Stimulated activated naive CD8-positive, alpha-beta T cell treated with anti-CD3 and anti-CD28 coated beads, Interleukin-15, Interleukin-2, amounts not matched to agents 100 ng/mL and 50 ng/mL, for 24 hours (primary cell): Measurements from ENCODE around the gene COX6A2.

Experiments used
- H3K27ac Mint-ChIP-seq: one replicate; pipeline ENCODE4 v1.8.0; 2021; ENCODE audit warnings: mild to moderate bottlenecking, mixed read lengths
- H3K27me3 Mint-ChIP-seq: one replicate; pipeline ENCODE4 v1.8.0; 2021; ENCODE audit warnings: mixed read lengths
- H3K36me3 Mint-ChIP-seq: one replicate; pipeline ENCODE4 v1.8.0; 2021; ENCODE audit warnings: low read depth, mixed read lengths
- H3K4me1 Mint-ChIP-seq: one replicate; pipeline ENCODE4 v1.8.0; 2021; ENCODE audit warnings: low read depth, mixed read lengths
- H3K4me3 Mint-ChIP-seq: one replicate; pipeline ENCODE4 v1.8.0; 2021; ENCODE audit warnings: mild to moderate bottlenecking, mixed read lengths
- H3K9me3 Mint-ChIP-seq: one replicate; pipeline ENCODE4 v1.8.0; 2021; ENCODE audit warnings: mixed read lengths

Gene COX6A2

DNA sequence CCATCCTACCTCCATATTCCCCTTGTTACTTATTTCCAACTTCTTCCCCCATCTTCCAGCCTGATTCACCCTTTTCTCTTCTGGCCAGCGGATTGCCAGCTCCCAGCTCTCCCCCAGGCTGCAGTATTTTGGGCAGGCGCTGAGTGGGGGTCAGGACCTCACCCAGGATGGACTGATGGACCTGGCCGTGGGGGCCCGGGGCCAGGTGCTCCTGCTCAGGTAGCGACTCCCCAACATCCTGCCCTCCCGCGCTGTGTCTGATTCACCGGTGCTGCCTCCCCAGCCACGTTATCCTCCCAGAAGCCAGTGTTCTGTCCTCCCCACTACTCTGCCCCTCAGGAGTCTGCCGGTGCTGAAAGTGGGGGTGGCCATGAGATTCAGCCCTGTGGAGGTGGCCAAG is 15.4 kb downstream of the COX6A2 start:
- H3K4me3 Mint-ChIP-seq: no peak overlapping the region
- H3K4me1 Mint-ChIP-seq: peaks cover 11% of the 10 kb centered on the region
- H3K27ac Mint-ChIP-seq: no peak overlapping the region
- no peaks in the 10 kb centered on the region for H3K36me3 Mint-ChIP-seq
- peaks cover 11% of the 10 kb centered on the region for H3K27me3 Mint-ChIP-seq
- H3K9me3 Mint-ChIP-seq: no peaks in the 10 kb centered on the region

DNA sequence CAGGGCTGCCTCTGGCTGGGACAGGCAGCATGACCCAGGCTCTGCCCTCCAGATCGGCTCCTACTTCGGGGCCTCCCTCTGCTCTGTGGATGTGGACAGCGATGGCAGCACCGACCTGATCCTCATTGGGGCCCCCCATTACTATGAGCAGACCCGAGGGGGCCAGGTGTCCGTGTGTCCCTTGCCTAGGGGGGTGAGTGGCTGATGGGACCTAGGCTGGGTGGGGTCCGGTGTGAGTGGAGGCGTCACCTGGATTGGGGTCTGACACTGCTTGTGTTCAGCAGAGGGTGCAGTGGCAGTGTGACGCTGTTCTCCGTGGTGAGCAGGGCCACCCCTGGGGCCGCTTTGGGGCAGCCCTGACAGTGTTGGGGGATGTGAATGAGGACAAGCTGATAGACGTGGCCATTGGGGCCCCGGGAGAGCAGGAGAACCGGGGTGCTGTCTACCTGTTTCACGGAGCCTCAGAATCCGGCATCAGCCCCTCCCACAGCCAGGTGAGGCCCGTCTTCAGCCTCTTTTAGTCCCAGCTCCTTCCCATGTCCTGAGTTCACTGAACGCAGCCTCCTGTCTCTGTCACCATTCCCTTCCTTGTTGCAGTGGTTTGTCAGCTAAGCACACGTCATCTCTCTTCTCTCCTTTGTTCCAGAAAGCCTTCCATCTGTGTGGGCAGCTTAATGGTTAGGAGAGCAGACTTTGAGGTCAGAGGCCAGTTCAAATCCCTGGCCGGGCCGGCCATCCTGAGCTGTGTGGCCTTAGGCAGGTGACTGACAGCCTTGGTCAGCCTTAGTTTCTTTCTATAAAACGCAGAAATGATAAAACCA is 16.9 kb downstream of the COX6A2 start:
- Mint-ChIP-seq H3K4me1 (peaks cover 11% of the 10 kb centered on the region), H3K4me3 (no peak overlapping the region), H3K27me3 (peaks cover 8% of the 10 kb centered on the region), H3K36me3 (no peaks in the 10 kb centered on the region), H3K9me3 (no peaks in the 10 kb centered on the region), H3K27ac (no peak overlapping the region)

DNA sequence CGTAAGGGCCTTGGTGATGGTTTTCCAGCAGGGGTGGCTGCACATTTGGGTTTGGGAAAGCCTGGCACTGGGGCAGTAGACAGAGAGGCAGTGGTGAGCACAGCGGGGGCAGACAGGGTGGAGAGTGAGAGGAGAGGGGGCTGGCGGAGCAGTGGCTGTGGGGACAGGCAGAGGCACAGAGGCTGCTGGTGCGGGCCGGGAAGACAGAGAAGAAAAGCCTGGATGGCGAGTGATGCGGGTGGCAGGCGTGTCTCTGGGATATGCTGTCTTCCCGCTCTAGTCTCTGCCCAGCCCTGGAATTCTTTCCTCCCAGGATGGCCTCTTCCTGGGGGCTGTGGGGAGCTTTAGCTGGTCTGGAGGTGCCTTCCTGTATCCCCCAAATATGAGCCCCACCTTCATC is 18.1 kb downstream of the COX6A2 start:
- no peak overlapping the region for H3K27ac Mint-ChIP-seq
- no peaks in the 10 kb centered on the region for H3K9me3 Mint-ChIP-seq
- no peak overlapping the region for H3K4me3 Mint-ChIP-seq
- H3K27me3 Mint-ChIP-seq: peaks cover 1% of the 10 kb centered on the region
- H3K36me3 Mint-ChIP-seq: no peaks in the 10 kb centered on the region
- peaks cover 3% of the 10 kb centered on the region for H3K4me1 Mint-ChIP-seq

DNA sequence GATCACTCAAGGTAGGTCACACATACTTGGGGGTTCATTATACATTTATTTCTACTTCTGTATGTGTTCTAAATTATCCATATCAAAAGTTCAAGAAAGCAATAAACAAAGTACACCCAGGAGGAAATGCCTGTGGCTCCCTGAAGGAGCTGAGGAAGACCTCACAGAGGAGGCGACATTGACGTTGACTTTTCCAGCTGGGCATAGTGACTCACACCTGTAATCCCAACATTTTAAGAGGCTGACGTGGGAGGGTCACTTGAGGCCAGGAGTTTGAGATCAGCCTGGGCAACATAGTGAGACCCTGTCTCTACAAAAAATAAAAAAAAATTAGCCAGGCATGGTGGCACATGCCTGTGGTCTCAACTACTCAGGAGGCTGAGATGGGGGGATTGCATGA is 18.7 kb downstream of the COX6A2 start:
- Mint-ChIP-seq H3K9me3 (no peaks in the 10 kb centered on the region), H3K4me3 (no peak overlapping the region), H3K4me1 (no peaks in the 10 kb centered on the region), H3K27me3 (no peaks in the 10 kb centered on the region), H3K27ac (no peak overlapping the region), H3K36me3 (no peaks in the 10 kb centered on the region)

DNA sequence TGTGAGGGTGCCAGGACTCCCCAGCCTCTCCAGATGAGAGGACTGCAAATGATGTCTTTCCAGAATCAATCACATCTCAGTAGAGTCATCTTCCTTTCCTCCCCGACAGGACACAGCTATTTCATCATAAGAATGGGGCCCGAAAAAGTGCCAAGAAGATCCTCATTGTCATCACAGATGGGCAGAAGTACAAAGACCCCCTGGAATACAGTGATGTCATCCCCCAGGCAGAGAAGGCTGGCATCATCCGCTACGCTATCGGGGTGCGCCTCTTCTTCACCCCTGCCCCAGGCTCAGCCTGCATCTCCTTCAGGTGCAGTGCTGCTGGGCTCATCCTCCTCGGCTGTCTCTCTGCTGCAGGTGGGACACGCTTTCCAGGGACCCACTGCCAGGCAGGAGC is 20.8 kb downstream of the COX6A2 start:
- Mint-ChIP-seq H3K27ac (no peak overlapping the region), H3K27me3 (no peaks in the 10 kb centered on the region), H3K4me3 (no peak overlapping the region), H3K36me3 (no peaks in the 10 kb centered on the region), H3K4me1 (peaks cover 7% of the 10 kb centered on the region), H3K9me3 (no peaks in the 10 kb centered on the region)

DNA sequence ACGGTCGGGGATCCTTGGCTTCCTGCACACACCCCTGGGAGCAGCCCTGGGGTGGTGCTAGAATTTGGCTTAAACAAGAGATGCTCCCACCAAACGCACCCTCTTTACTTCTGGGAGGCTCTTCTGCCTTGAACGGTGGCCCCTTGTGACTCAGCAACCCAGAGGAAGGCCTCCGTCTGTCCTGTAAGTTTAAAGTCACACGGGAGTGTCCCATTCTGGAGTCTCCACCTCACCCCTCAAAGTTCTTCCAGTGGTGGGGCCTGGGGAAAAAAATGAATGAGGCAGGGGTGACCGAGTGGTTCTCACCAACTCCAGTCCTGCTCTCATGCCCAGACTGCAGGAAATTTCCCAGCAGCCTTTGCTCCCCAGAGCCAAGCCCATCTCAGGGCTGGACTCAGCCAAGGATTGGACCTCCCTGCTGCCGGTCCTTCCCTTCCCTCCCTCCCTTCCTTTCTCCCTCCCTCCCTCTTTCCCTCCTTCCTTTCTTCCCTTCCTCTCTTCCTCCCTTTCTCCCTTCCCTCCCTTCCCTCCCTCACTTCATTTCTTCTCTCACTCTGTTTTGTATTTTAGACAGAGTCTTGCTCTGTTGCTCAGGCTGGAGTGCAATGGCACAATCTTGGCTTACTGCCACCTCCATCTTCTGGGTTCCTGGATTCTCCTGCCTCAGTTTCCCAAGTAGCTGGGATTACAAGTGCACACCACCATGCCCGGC is 23.7 kb downstream of the COX6A2 start:
- H3K4me1 Mint-ChIP-seq: peaks cover 15% of the 10 kb centered on the region
- no peak overlapping the region for H3K27ac Mint-ChIP-seq
- H3K4me3 Mint-ChIP-seq: no peak overlapping the region
- peaks cover 4% of the 10 kb centered on the region for H3K9me3 Mint-ChIP-seq
- no peaks in the 10 kb centered on the region for H3K27me3 Mint-ChIP-seq
- H3K36me3 Mint-ChIP-seq: no peaks in the 10 kb centered on the region

DNA sequence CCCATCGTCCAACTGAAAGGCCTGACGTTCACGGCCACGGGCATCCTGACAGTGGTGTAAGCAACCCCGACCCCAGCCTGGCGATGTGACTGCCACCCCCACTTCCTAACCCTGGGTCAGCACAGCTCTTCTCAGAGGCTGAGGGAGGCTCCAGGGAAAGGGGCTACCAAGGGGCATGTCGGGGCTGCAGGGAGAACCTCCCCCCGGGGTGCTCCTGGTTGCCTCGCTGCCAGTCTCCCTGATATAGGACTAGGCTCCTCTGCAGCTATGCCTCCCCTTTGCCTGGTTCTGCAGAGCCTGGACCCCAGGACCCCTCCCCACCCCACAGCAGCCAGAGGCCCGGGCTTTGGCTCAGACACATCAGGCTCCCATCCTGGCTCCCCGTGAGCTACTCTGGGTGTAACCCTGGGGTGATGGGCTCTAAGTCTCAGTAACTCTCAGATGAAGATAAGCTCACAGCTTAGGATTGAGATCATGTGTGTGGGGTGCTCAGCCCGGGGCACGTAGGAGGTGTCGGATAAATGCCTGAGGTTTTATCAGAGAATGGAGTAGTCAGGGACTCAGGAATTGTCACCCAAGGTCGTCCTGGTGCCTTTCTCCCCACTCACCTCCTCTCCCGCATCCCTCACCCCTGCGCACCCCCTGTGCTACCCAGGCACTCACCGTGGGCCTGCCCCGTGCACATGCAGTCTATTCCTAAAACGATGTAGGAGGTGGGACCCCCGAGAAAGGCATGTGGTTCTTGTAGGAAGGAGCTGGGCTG is 24.4 kb downstream of the COX6A2 start:
- no peaks in the 10 kb centered on the region for H3K27me3 Mint-ChIP-seq
- no peak overlapping the region for H3K27ac Mint-ChIP-seq
- no peak overlapping the region for H3K4me3 Mint-ChIP-seq
- H3K4me1 Mint-ChIP-seq: peaks cover 19% of the 10 kb centered on the region
- H3K36me3 Mint-ChIP-seq: no peaks in the 10 kb centered on the region
- H3K9me3 Mint-ChIP-seq: peaks cover 4% of the 10 kb centered on the region

DNA sequence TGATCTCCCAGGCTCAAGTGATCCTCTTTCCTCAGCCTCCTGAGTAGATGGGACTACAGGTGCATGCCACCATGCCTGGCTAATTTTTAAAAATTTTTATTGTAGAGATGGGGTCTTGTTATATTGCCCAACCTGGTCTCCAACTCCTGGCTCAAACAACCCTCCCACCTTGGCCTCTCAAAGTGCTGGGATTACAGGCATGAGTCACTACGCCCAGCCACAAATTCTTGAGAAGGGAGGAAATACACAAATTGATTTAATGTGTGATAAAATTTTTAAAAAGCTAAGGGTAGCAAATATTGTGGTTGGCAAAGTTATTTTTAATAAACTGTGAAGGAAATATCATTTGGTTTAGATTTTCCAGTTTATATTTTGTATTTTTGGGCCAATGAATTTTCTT is 25.5 kb downstream of the COX6A2 start:
- no peak overlapping the region for H3K27ac Mint-ChIP-seq
- no peak overlapping the region for H3K4me3 Mint-ChIP-seq
- peaks cover 19% of the 10 kb centered on the region for H3K4me1 Mint-ChIP-seq
- H3K27me3 Mint-ChIP-seq: no peaks in the 10 kb centered on the region
- peaks cover 4% of the 10 kb centered on the region for H3K9me3 Mint-ChIP-seq
- no peaks in the 10 kb centered on the region for H3K36me3 Mint-ChIP-seq

DNA sequence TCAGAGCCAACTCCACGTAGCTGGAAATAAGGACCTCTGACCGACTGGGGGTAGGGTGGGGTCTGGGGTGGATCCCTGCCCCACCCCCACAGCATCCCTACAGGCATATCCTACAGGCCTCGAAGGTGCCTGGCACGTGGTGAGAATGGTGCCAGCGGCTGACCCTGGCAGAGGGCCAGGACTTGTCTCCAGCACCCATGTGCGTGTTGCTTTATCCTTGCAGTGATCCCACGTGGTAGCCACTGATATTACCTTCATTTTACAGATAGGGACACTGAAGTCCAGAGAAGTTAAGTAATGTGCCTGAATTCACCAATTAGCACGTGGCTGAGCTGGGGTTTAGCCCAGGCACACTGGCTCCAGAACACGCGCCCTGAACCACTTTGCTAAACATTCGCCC is 26.7 kb downstream of the COX6A2 start:
- no peaks in the 10 kb centered on the region for H3K27me3 Mint-ChIP-seq
- H3K36me3 Mint-ChIP-seq: no peaks in the 10 kb centered on the region
- H3K9me3 Mint-ChIP-seq: peaks cover 4% of the 10 kb centered on the region
- peaks cover 19% of the 10 kb centered on the region for H3K4me1 Mint-ChIP-seq
- no peak overlapping the region for H3K4me3 Mint-ChIP-seq
- H3K27ac Mint-ChIP-seq: no peak overlapping the region

DNA sequence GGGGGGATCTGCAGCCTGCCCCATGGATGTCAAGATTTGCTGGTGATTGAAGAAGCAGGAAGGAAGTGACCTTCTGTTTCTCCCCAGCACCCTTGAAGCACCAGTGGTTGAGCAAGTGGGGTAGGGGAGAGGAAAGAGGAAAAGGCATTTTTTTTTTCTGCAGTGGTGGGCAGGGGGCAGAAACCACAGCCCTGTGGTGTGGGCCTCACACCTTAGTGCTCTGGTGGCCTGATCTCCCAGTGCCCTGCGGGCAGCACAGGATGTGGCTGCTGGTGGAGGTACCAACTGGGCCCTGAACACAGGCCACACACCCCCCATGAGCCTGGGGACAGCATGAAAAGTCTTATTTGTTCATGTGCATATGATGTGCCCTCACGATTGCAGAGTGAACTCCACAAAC is 28.0 kb downstream of the COX6A2 start:
- peaks cover 4% of the 10 kb centered on the region for H3K9me3 Mint-ChIP-seq
- H3K4me1 Mint-ChIP-seq: peaks cover 19% of the 10 kb centered on the region
- H3K4me3 Mint-ChIP-seq: no peak overlapping the region
- no peaks in the 10 kb centered on the region for H3K27me3 Mint-ChIP-seq
- no peak overlapping the region for H3K27ac Mint-ChIP-seq
- no peaks in the 10 kb centered on the region for H3K36me3 Mint-ChIP-seq

DNA sequence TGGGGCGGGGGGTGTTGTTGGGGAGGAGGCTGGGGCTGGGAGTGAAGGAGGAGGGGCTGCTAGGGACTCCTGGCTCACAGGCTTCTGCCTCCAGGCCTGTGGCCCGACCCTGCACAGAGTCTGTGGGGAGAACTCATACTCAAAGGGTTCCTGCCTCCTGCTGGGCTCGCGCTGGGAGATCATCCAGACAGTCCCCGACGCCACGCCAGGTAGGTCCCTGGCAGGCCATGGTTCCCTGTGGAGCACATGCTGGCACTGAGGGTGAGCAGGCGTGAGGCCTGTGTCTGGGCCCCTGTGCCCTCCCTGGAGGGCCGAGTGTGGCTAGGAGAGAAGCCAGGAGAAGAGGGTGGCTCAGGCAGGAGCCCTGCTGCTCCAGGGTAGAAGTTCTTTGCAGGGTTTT is 30.5 kb downstream of the COX6A2 start:
- Mint-ChIP-seq H3K9me3 (peaks cover 4% of the 10 kb centered on the region), H3K4me1 (peaks cover 15% of the 10 kb centered on the region), H3K36me3 (no peaks in the 10 kb centered on the region), H3K27me3 (no peaks in the 10 kb centered on the region), H3K27ac (no peak overlapping the region), H3K4me3 (no peak overlapping the region)

DNA sequence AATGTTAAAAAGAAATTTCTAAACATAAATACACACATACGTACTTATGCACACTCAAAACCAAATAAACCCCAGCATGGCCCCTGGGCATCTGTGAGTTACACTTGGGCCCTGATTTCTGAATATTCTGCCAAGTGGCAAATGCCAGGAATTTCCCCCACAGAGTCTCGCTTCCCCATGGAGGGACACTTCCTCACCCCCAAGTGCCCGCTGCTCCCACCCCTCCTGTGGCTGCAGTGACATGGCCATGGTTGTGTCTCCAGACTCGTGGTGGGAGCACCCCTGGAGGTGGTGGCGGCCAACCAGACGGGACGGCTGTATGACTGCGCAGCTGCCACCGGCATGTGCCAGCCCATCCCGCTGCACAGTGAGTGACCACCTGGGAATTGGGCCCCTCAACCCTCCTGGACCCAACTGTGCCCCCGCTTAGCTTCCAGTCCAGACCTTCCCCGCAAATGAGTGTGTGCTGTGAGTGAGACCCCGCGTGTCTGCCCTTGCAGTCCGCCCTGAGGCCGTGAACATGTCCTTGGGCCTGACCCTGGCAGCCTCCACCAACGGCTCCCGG is 31.0 kb downstream of the COX6A2 start:
- Mint-ChIP-seq H3K27ac (no peak overlapping the region), H3K36me3 (no peaks in the 10 kb centered on the region), H3K27me3 (peaks cover 4% of the 10 kb centered on the region), H3K4me3 (no peak overlapping the region), H3K9me3 (peaks cover 4% of the 10 kb centered on the region), H3K4me1 (peaks cover 12% of the 10 kb centered on the region)

DNA sequence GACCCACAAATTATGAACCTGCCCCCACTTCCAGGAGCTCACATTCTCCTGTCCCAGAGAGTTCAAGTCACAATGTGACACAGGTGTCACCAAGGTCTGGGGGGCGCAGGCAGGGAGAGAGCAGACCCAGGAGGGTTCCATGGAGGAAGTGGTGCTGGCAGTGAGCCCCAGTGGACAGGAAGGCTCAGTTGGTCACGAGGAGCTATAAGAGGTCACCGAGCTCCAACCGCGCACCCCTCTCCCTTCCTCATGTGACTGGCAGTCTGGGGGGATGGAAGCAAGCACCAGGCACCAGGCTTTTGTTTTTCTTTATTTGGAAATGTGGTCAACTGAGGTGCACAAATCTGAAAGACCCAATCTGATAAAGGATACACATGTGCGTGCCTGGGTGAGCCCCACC is 32.5 kb downstream of the COX6A2 start:
- peaks cover 4% of the 10 kb centered on the region for H3K27me3 Mint-ChIP-seq
- peaks cover 4% of the 10 kb centered on the region for H3K9me3 Mint-ChIP-seq

DNA sequence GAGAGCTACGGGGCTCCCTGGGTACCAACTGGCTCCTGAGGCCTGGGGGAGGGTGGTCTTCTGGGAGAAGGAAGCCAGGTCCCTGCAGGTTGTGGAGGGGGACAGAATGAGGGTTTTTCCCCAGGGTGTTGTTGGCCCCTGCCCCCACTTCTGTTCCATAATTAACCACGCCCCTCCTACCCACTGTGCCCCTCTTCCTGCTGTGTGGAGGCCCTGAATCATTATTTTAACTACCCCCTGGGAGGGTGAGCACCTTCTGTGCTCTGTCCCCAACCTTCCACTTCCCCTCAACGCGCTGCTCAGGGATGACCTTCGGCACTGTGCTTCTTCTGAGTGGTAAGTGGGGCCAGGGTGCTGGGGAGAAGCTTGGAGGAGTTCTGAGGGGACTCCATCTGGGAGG is 35.1 kb downstream of the COX6A2 start, which contains the start of gene ITGAD:
TSS of gene ITGAD (plus strand) at position 280 of the 400 bp plus-strand sequence. CDS start at position 306, 26 bp downstream.
- no peak within 1 kb of the TSS for H3K4me3 Mint-ChIP-seq
- H3K27ac Mint-ChIP-seq: no peak within 1 kb of the TSS
- no peaks in the 10 kb centered on the region for H3K9me3 Mint-ChIP-seq
- H3K27me3 Mint-ChIP-seq: peaks cover 15% of the 10 kb centered on the region
- no peaks in the 10 kb centered on the region for H3K36me3 Mint-ChIP-seq
- no peaks in the 10 kb centered on the region for H3K4me1 Mint-ChIP-seq

More for the DNA sequence above, 32.5 kb downstream of the COX6A2 start:
- no peak overlapping the region for H3K27ac Mint-ChIP-seq
- peaks cover 12% of the 10 kb centered on the region for H3K4me1 Mint-ChIP-seq
- H3K4me3 Mint-ChIP-seq: no peak overlapping the region
- no peaks in the 10 kb centered on the region for H3K36me3 Mint-ChIP-seq
